GM23338 (cell line): Measurements from ENCODE around the gene PPP6R2. TPM values are rescaled to one million over a fixed set of nuclear protein-coding genes. Genes with fewer than 3 reads are reported as not detected.

Experiments
- ATAC-seq: fragments of 200-7000 bp; cut with Tn5 transposase; 3 replicates; pipeline ENCODE4 v1.9.1; 2020
- DNase-seq: peaks from one replicate; pipeline ENCODE4 v3.0.0-alpha.2; 2015; ENCODE audit warnings: low spot score
- H2AFZ ChIP-seq: fragments of 200-600 bp; sonication (generic); 2 replicates; pipeline ENCODE4 v1.8.0; 2016; ENCODE audit warnings: antibody characterized with exemption, mild to moderate bottlenecking, moderate library complexity
- H3F3A ChIP-seq: fragments of 200-600 bp; sonication (generic); replicated peaks from 2 replicates; pipeline ENCODE4 v1.8.0; 2017; ENCODE audit warnings: antibody characterized with exemption, mixed run types, low read depth
- H3K27ac ChIP-seq: fragments of 200-600 bp; sonication (generic); 2 replicates; pipeline ENCODE4 v1.6.1; 2016; ENCODE audit warnings: low read depth
- H3K27me3 ChIP-seq: fragments of 200-600 bp; sonication (generic); 2 replicates; pipeline ENCODE4 v1.8.0; 2016; ENCODE audit warnings: mild to moderate bottlenecking, mixed run types, moderate library complexity; ENCODE audit not compliant: insufficient read depth
- H3K36me3 ChIP-seq: fragments of 200-600 bp; sonication (generic); 2 replicates; pipeline ENCODE4 v1.8.0; 2016; ENCODE audit warnings: mild to moderate bottlenecking; ENCODE audit not compliant: insufficient read depth
- H3K4me1 ChIP-seq: fragments of 200-600 bp; sonication (generic); 2 replicates; pipeline ENCODE4 v1.8.0; 2016; ENCODE audit warnings: mild to moderate bottlenecking, moderate library complexity; ENCODE audit not compliant: insufficient read depth
- H3K4me2 ChIP-seq: fragments of 200-600 bp; sonication (generic); 2 replicates; pipeline ENCODE4 v1.7.1; 2017; ENCODE audit warnings: mixed run types
- H3K4me3 ChIP-seq: fragments of 200-600 bp; sonication (generic); 2 replicates; pipeline ENCODE4 v1.6.1; 2016; ENCODE audit warnings: mixed run types
- H3K79me2 ChIP-seq: fragments of 200-600 bp; sonication (generic); replicated peaks from 2 replicates; pipeline ENCODE4 v1.8.0; 2017; ENCODE audit warnings: mild to moderate bottlenecking; ENCODE audit not compliant: insufficient read depth
- H3K9me2 ChIP-seq: fragments of 200-600 bp; sonication (generic); 2 replicates; pipeline ENCODE4 v1.8.0; 2017; ENCODE audit not compliant: insufficient read depth
- H4K20me1 ChIP-seq: fragments of 200-600 bp; sonication (generic); replicated peaks from 2 replicates; pipeline ENCODE4 v1.8.0; 2017; ENCODE audit warnings: mild to moderate bottlenecking; ENCODE audit not compliant: insufficient read depth
- H3K27ac Mint-ChIP-seq: 2 replicates; pipeline ENCODE4 v1.8.0; 2020; ENCODE audit warnings: inconsistent platforms, mild to moderate bottlenecking, moderate library complexity, mixed read lengths
- H3K27me3 Mint-ChIP-seq: 3 replicates; pipeline ENCODE4 v1.8.0; 2022; ENCODE audit warnings: low read depth, mild to moderate bottlenecking, moderate library complexity, mixed read lengths, inconsistent platforms; ENCODE audit not compliant: insufficient read depth, poor library complexity
- H3K36me3 Mint-ChIP-seq: 3 replicates; pipeline ENCODE4 v1.8.0; 2021; ENCODE audit warnings: low read depth, mild to moderate bottlenecking, inconsistent platforms, moderate library complexity, mixed read lengths
- H3K4me1 Mint-ChIP-seq: 3 replicates; pipeline ENCODE4 v1.8.0; 2020; ENCODE audit warnings: mild to moderate bottlenecking, inconsistent platforms, mixed read lengths
- H3K4me3 Mint-ChIP-seq: 3 replicates; pipeline ENCODE4 v1.8.0; 2021; ENCODE audit warnings: moderate library complexity, mild to moderate bottlenecking, inconsistent platforms, mixed read lengths
- H3K9me3 Mint-ChIP-seq: 3 replicates; pipeline ENCODE4 v1.8.0; 2020; ENCODE audit warnings: moderate library complexity, mild to moderate bottlenecking, inconsistent platforms, mixed read lengths
- CREB1 ChIP-seq: fragments of 250-450 bp; sonication (Bioruptor Pico); IDR thresholded peaks from 2 replicates; pipeline ENCODE4 v1.5.0; 2020; ENCODE audit warnings: low read depth, mild to moderate bottlenecking, moderate library complexity
- CTCF ChIP-seq, 2 experiments: fragments of 200-600 bp in 1 of 2; sonication (generic) in 1 of 2; conservative IDR thresholded peaks; 2 replicates each; pipeline versions ENCODE4 v1.5.1 to v1.6.1; 2016 to 2017; ENCODE audit warnings: antibody characterized with exemption in 2 of 2, low read depth in 2 of 2, mild to moderate bottlenecking in 2 of 2, moderate library complexity in 1 of 2
- ETS1 ChIP-seq: IDR thresholded peaks from 2 replicates; pipeline ENCODE4 v1.6.1; 2016; ENCODE audit warnings: antibody characterized with exemption
- EZH2 ChIP-seq: fragments of 200-600 bp; sonication (generic); IDR thresholded peaks from one replicate; pipeline ENCODE4 v1.8.0; 2017; ENCODE audit warnings: antibody characterized with exemption, mild to moderate bottlenecking, low read depth; ENCODE audit not compliant: unreplicated experiment
- EZH2phosphoT487 ChIP-seq: fragments of 200-600 bp; sonication (generic); IDR thresholded peaks from one replicate; pipeline ENCODE4 v1.8.1; 2018; ENCODE audit warnings: antibody characterized with exemption; ENCODE audit not compliant: unreplicated experiment
- JUNB ChIP-seq: IDR thresholded peaks from one replicate; pipeline ENCODE4 v1.6.1; 2016; ENCODE audit warnings: antibody characterized with exemption; ENCODE audit not compliant: unreplicated experiment
- NANOG ChIP-seq: IDR thresholded peaks from 2 replicates; pipeline ENCODE4 v1.6.1; 2016; ENCODE audit warnings: antibody characterized with exemption, borderline replicate concordance
- REST ChIP-seq: IDR thresholded peaks from one replicate; pipeline ENCODE4 v1.6.1; 2018; ENCODE audit warnings: antibody characterized with exemption; ENCODE audit not compliant: unreplicated experiment
- ZNF114 ChIP-seq: fragments of 250-450 bp; sonication (Bioruptor Pico); IDR thresholded peaks from 2 replicates; pipeline ENCODE4 v1.5.0; 2020; ENCODE audit warnings: mild to moderate bottlenecking, moderate library complexity
- ZNF331 ChIP-seq: fragments of 250-450 bp; sonication (Bioruptor Pico); IDR thresholded peaks from 2 replicates; pipeline ENCODE4 v1.5.0; 2020; ENCODE audit warnings: low read depth, mild to moderate bottlenecking, moderate library complexity
- ZNF462 ChIP-seq: fragments of 250-450 bp; sonication (Bioruptor Pico); IDR thresholded peaks from 2 replicates; pipeline ENCODE4 v1.5.0; 2020; ENCODE audit warnings: mild to moderate bottlenecking, moderate library complexity
- polyA plus RNA-seq: library from polyadenylated mRNA; unstranded; fragments of >200 nt; fragmentation: Nextera tagmentation; extraction: Ambion mirVana; gene quantifications from 2 replicates; pipeline ENCODE4 v1.2.1, GENCODE V29; 2016
- total RNA-seq: library from RNA; depleted of rRNA; stranded (reverse); fragments of >200 nt; shearing (Covaris generic); gene quantifications from 2 replicates; pipeline ENCODE4 v1.2.3, GENCODE V29; 2014

The PPP6R2 gene
- total and polyA plus RNA-seq, 2 experiments from 2014 or later: 11.9 to 45.8 TPM

GRCh38 chr22:50434849-50435248 lies 91.7 kb downstream of the PPP6R2 start:
- no peaks in the 10 kb centered on the region; the same call in 1 of the 2 replicates for H3K36me3 ChIP-seq
- H3K27me3 Mint-ChIP-seq: peaks cover 9% of the 10 kb centered on the region
- no peak for ATAC-seq
- H3K27ac Mint-ChIP-seq: no peak overlapping the region
- no peaks in the 10 kb centered on the region for H3F3A ChIP-seq
- H3K27me3 ChIP-seq: no peaks in the 10 kb centered on the region
- peaks cover 4% of the 10 kb centered on the region; the same call in 1 of the 2 replicates for H4K20me1 ChIP-seq
- H2AFZ ChIP-seq: no peak overlapping the region
- TF ChIP-seq EZH2phosphoT487 (no peak), CTCF (conservative IDR thresholded peaks at IDR 0.05; ENCODE audit: low read depth in 2 of 2) (no peak), ZNF331 (no peak), NANOG (no peak), JUNB (no peak), CREB1 (no peak), ZNF114 (CRISPR knock-in tag) (no peak), ETS1 (no peak), REST (no peak), ZNF462 (CRISPR knock-in tag) (no peak), EZH2 (no peak)
- H3K9me2 ChIP-seq: no peaks in the 10 kb centered on the region
- no peaks in the 10 kb centered on the region for H3K79me2 ChIP-seq
- H3K4me1 ChIP-seq: no peaks in the 10 kb centered on the region
- DNase-seq: no peak
- H3K36me3 Mint-ChIP-seq: peaks cover 18% of the 10 kb centered on the region
- no peak overlapping the region for H3K27ac ChIP-seq
- H3K9me3 Mint-ChIP-seq: no peaks in the 10 kb centered on the region
- H3K4me1 Mint-ChIP-seq: no peaks in the 10 kb centered on the region
- H3K4me3 Mint-ChIP-seq: no peak overlapping the region
- H3K4me3 ChIP-seq: no peak overlapping the region
- no peak overlapping the region for H3K4me2 ChIP-seq
